IMR-90 (cell line): ENCODE data around the gene PRKG2.

Experiments
- CEBPB ChIP-seq: IDR thresholded peaks from 2 replicates; pipeline ENCODE4 v1.6.1; 2012; ENCODE audit warnings: low read depth, low read length, improper control_type of control experiment
- MAFK ChIP-seq: IDR thresholded peaks from 2 replicates; pipeline ENCODE4 v1.6.1; 2012; ENCODE audit warnings: low read depth, low read length, improper control_type of control experiment
- MXI1 ChIP-seq: IDR thresholded peaks from 2 replicates; pipeline ENCODE4 v1.6.1; 2012; ENCODE audit warnings: low read depth, mild to moderate bottlenecking, low read length, moderate library complexity, borderline replicate concordance
- POLR2A ChIP-seq: IDR thresholded peaks from 2 replicates; pipeline ENCODE4 v1.6.1; 2012; ENCODE audit warnings: mild to moderate bottlenecking, low read depth, low read length
- RFX5 ChIP-seq: IDR thresholded peaks from 2 replicates; pipeline ENCODE4 v1.8.0; 2012; ENCODE audit warnings: low read depth, mild to moderate bottlenecking, low read length, moderate library complexity
- SMC3 ChIP-seq: fragments of 150-350 bp; IDR thresholded peaks from 2 replicates; pipeline ENCODE4 v1.6.1; 2016; ENCODE audit warnings: low read depth, mild to moderate bottlenecking, antibody characterized with exemption, low read length, moderate library complexity
- TF ChIP-seq, protein P1 (sequence below): conservative IDR thresholded peaks from 2 replicates; pipeline ENCODE4 v1.5.1; 2012; ENCODE audit warnings: mild to moderate bottlenecking, low read depth, low read length, improper control_type of control experiment

DNA sequence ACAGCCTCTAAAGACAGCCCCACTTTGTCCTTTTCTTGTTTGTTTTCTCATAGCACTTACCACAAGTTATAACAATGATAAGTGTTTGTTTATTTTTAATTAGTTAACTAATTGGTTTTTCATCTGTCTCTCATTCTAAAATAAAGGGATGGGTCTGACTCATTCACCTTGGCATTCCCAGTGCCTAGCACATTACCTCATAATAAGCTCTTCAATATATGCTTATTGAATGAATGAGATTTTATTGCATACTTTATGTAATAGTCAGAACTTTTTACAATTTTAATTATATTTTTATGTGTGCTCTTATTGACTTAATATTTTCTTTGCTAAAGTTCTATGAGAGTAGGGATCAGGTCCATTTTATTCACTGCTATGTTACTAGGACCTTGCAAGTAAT, 22.8 kb upstream of the PRKG2 start:
- TF ChIP-seq, protein P1, sequence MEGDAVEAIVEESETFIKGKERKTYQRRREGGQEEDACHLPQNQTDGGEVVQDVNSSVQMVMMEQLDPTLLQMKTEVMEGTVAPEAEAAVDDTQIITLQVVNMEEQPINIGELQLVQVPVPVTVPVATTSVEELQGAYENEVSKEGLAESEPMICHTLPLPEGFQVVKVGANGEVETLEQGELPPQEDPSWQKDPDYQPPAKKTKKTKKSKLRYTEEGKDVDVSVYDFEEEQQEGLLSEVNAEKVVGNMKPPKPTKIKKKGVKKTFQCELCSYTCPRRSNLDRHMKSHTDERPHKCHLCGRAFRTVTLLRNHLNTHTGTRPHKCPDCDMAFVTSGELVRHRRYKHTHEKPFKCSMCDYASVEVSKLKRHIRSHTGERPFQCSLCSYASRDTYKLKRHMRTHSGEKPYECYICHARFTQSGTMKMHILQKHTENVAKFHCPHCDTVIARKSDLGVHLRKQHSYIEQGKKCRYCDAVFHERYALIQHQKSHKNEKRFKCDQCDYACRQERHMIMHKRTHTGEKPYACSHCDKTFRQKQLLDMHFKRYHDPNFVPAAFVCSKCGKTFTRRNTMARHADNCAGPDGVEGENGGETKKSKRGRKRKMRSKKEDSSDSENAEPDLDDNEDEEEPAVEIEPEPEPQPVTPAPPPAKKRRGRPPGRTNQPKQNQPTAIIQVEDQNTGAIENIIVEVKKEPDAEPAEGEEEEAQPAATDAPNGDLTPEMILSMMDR, result no peak
- TF ChIP-seq SMC3, result no peak
- TF ChIP-seq MAFK, result no peak
- TF ChIP-seq POLR2A, result no peak
- no peak for TF ChIP-seq MXI1
- TF ChIP-seq RFX5, result no peak
- TF ChIP-seq CEBPB, result no peak
